CD4-positive, alpha-beta memory T cell (primary cell): ENCODE measurements around the gene ACTMAP. TPM values are rescaled to one million over a fixed set of nuclear protein-coding genes. Genes with fewer than 3 reads are reported as not detected.
"Not testable (repeated sequence)": the region's sequence is repeated elsewhere in the genome, so short reads cannot be mapped to it uniquely, and the experiment has no call there.

Experiments
- CTCF ChIA-PET: fragments of 350-600 bp; sonication (Branson Sonifier 250); formaldehyde crosslinking; loops from one replicate; lab custom pipeline; 2021; ENCODE audit warnings: inconsistent platforms; ENCODE audit not compliant: partially characterized antibody; lab: Charles Lee
- POLR2A ChIA-PET: fragments of 350-600 bp; sonication (Branson Sonifier 250); formaldehyde crosslinking; loops from one replicate; lab custom pipeline; 2021; ENCODE audit not compliant: partially characterized antibody; lab: Charles Lee
- DNase-seq, 5 donors: peaks; one replicate each; pipeline versions ENCODE4 v3.0.0 to v3.0.0-alpha.2; 2020 to 2022; ENCODE audit warnings: mixed read lengths in 1 of 5
- H3K27ac ChIP-seq: one replicate; pipeline ENCODE4 v1.7.0; 2013; ENCODE audit warnings: low read depth, low read length
- H3K27me3 ChIP-seq: 2 replicates; pipeline ENCODE4 v1.7.0; 2013; ENCODE audit warnings: mild to moderate bottlenecking, low read length, moderate library complexity; ENCODE audit not compliant: insufficient read depth
- H3K36me3 ChIP-seq: 2 replicates; pipeline ENCODE4 v1.7.0; 2013; ENCODE audit warnings: mild to moderate bottlenecking, low read length, moderate library complexity; ENCODE audit not compliant: insufficient read depth
- H3K4me1 ChIP-seq: 2 replicates; pipeline ENCODE4 v1.7.0; 2013; ENCODE audit warnings: mild to moderate bottlenecking, low read length, moderate library complexity; ENCODE audit not compliant: insufficient read depth
- H3K4me3 ChIP-seq, 2 donors: one replicate each; pipeline ENCODE4 v1.7.0; 2013; ENCODE audit warnings: low read length in 2 of 2, mild to moderate bottlenecking in 1 of 2
- H3K9me3 ChIP-seq, 2 donors: one replicate each; pipeline ENCODE4 v1.7.0; 2013; ENCODE audit warnings: low read length in 2 of 2, control low read depth in 1 of 2; ENCODE audit not compliant: control insufficient read depth in 1 of 2
- H3K27ac Mint-ChIP-seq, 7 donors: one replicate each; pipeline ENCODE4 v1.8.0; 2020 to 2021; ENCODE audit warnings: mixed read lengths in 7 of 7, mild to moderate bottlenecking in 6 of 7, inconsistent platforms in 3 of 7, moderate library complexity in 3 of 7
- H3K27me3 Mint-ChIP-seq, 2 donors: one replicate each; pipeline ENCODE4 v1.8.0; 2020 to 2021; ENCODE audit warnings: mixed read lengths in 2 of 2
- H3K36me3 Mint-ChIP-seq, 2 donors: one replicate each; pipeline ENCODE4 v1.8.0; 2020 to 2021; ENCODE audit warnings: mixed read lengths in 2 of 2, inconsistent platforms in 1 of 2, mild to moderate bottlenecking in 1 of 2
- H3K4me1 Mint-ChIP-seq, 4 donors: one replicate each; pipeline ENCODE4 v1.8.0; 2020 to 2021; ENCODE audit warnings: mixed read lengths in 4 of 4, mild to moderate bottlenecking in 1 of 4
- H3K4me3 Mint-ChIP-seq, 8 donors: one replicate each; pipeline ENCODE4 v1.8.0; 2020 to 2021; ENCODE audit warnings: mixed read lengths in 8 of 8, mild to moderate bottlenecking in 7 of 8, moderate library complexity in 6 of 8, inconsistent platforms in 3 of 8
- H3K9me3 Mint-ChIP-seq, 8 donors: one replicate each; pipeline ENCODE4 v1.8.0; 2020 to 2021; ENCODE audit warnings: mixed read lengths in 8 of 8, mild to moderate bottlenecking in 5 of 8, inconsistent platforms in 3 of 8, moderate library complexity in 1 of 8
- intact Hi-C: fragments of 100-400 bp; cut with micrococcal nuclease; formaldehyde crosslinking; loops from one replicate; pipeline ENCODE4 v1.15.1; 2023
- polyA plus RNA-seq, 2 donors: library from polyadenylated mRNA; unstranded; fragments of 300-500 nt; fragmentation: Illumina TruSeq; gene quantifications; one replicate each; pipeline ENCODE4 v1.2.3, GENCODE V29; 2021
- total RNA-seq, 2 experiments: library from RNA; stranded (reverse); gene quantifications; one replicate each; pipeline ENCODE4 v1.2.3, GENCODE V29; 2021

The ACTMAP gene
- total and polyA plus RNA-seq, 4 experiments from 2014 or later = 0.26 to 5.5 (median 4.0) TPM

DNA sequence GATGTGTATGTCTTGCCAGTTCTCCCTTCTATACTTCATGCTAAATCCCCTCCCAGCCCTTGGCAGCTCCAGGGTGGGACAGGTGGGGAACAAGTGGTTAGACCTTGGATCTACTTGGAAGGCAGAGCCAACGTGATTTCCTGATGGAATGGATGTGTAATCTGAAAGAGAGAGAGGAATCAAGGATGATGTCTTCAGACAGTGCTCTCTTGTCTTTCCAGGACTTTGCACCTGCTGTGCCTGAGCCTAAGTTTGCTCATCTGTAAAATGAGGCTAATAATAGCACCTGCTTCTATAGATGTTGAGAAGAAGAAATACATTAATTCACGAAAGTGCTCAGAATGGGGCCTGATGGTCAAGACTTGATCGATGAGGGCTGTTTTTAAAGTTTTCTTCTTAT is 41.7 kb upstream of the ACTMAP start:
- Mint-ChIP-seq H3K9me3 (no peaks in the 10 kb centered on the region), H3K27me3 (no peaks in the 10 kb centered on the region), H3K27ac (peak overlapping the region in 4 of 7 donors; percentile 22 to 82 (median 55)), H3K4me1 (peaks cover 0 to 9% (median 5%) of the 10 kb centered on the region in 4 donors), H3K36me3 (peaks cover 9 to 26% of the 10 kb centered on the region in 2 donors), H3K4me3 (no peak overlapping the region)
- no peaks in the 10 kb centered on the region for H3K27me3 ChIP-seq
- intact Hi-C loops = no loop called here
- ChIA-PET POLR2A (interaction anchor here (1.0 kb wide), 1 partner anchor 15 kb away, joined by 4 read pairs; no protein-coding TSS in a partner anchor), CTCF (no interaction called here)
- no peaks in the 10 kb centered on the region for H3K36me3 ChIP-seq
- no peak for DNase-seq
- no peaks in the 10 kb centered on the region for H3K4me1 ChIP-seq
- no peak overlapping the region for H3K4me3 ChIP-seq
- no peaks in the 10 kb centered on the region for H3K9me3 ChIP-seq
- H3K27ac ChIP-seq = no peak overlapping the region

- H3K4me1 Mint-ChIP-seq = peaks cover 0 to 7% (median 5%) of the 10 kb centered on the region in 4 donors
- POLR2A ChIA-PET = no interaction called here
- H3K27ac Mint-ChIP-seq = peak overlapping the region in 2 of 7 donors; percentile 18 to 88
- no peaks in the 10 kb centered on the region for H3K36me3 ChIP-seq
- no peaks in the 10 kb centered on the region for H3K4me1 ChIP-seq
- intact Hi-C loops = no loop called here
- no peaks in the 10 kb centered on the region for H3K27me3 Mint-ChIP-seq
- peaks cover 11 to 31% of the 10 kb centered on the region in 2 donors for H3K36me3 Mint-ChIP-seq
- H3K27me3 ChIP-seq = no peaks in the 10 kb centered on the region
- DNase-seq = no peak
- CTCF ChIA-PET = no interaction called here
- no peak overlapping the region for H3K4me3 Mint-ChIP-seq
- H3K27ac ChIP-seq = no peak overlapping the region
- H3K9me3 Mint-ChIP-seq = no peaks in the 10 kb centered on the region
- H3K9me3 ChIP-seq = no peaks in the 10 kb centered on the region
- H3K4me3 ChIP-seq = no peak overlapping the region
These were observed 41.1 kb upstream of the ACTMAP start for GRCh38 chr19:40791349-40791748.

- Histone ChIP-seq H3K9me3 (no peaks in the 10 kb centered on the region), H3K27ac (no peak overlapping the region), H3K27me3 (no peaks in the 10 kb centered on the region), H3K36me3 (peaks cover 5% of the 10 kb centered on the region), H3K4me3 (no peak overlapping the region), H3K4me1 (no peaks in the 10 kb centered on the region)
- ChIA-PET POLR2A (interaction anchor here (1.1 to 1.7 kb wide), 3 partner anchors 8 to 49 kb away, joined by 3 to 11 read pairs (median 8); partner anchors contain the start of gene RAB4B), CTCF (interaction anchor here (1.2 to 1.7 kb wide), 3 partner anchors 12 to 151 kb away, joined by 3 to 8 read pairs (median 6); no protein-coding TSS in a partner anchor)
- intact Hi-C loops = no loop called here
- Mint-ChIP-seq H3K4me3 (no peak overlapping the region), H3K36me3 (peaks cover 22 to 42% of the 10 kb centered on the region in 2 donors), H3K27me3 (no peaks in the 10 kb centered on the region), H3K4me1 (peaks cover under 1 to 6% (median 5%) of the 10 kb centered on the region in 4 donors), H3K27ac (peak overlapping the region in 5 of 7 donors; percentile 35 to 68 (median 57)), H3K9me3 (no peaks in the 10 kb centered on the region)
- DNase-seq = no peak
These were observed 36.1 kb upstream of the ACTMAP start for GRCh38 chr19:40786060-40787037.

DNA sequence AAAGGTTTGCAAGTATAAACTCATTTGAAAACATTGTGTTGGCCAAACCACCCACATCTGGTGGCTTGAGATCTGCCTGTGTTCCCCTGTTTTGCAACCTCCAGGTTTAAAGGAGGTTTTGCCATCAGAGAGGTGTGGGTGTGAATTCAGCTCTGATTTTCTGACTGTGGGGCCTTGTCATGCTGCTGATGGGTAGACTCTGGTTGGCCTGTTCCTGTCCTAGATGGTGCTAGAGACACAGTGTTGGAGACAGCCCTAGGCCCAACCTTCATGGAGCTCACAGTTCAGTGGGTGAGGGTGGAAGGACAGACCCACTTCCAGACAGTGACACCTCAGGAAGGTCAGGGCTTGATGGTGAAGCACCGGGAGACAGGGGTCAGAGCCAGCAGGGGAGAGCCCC is 35.2 kb upstream of the ACTMAP start:
- intact Hi-C loops = no loop called here
- Mint-ChIP-seq H3K9me3 (no peaks in the 10 kb centered on the region), H3K27me3 (no peaks in the 10 kb centered on the region), H3K4me3 (no peak overlapping the region), H3K4me1 (peaks cover 5 to 10% (median 8%) of the 10 kb centered on the region in 4 donors), H3K36me3 (peaks cover 22 to 43% of the 10 kb centered on the region in 2 donors), H3K27ac (peak overlapping the region in 3 of 7 donors; percentile 37 to 67 (median 64))
- no peaks in the 10 kb centered on the region for H3K4me1 ChIP-seq
- ChIA-PET POLR2A (interaction anchor here (0.6 to 1.7 kb wide), 2 partner anchors 12 to 33 kb away, joined by 3 to 11 read pairs; no protein-coding TSS in a partner anchor), CTCF (no interaction called here)
- H3K27me3 ChIP-seq = no peaks in the 10 kb centered on the region
- H3K4me3 ChIP-seq = no peak overlapping the region
- DNase-seq = peak in 1 of 5 donors; percentile 16
- peaks cover 5% of the 10 kb centered on the region for H3K36me3 ChIP-seq
- H3K27ac ChIP-seq = no peak overlapping the region
- H3K9me3 ChIP-seq = no peaks in the 10 kb centered on the region

GRCh38 chr19:40784146-40784545 is 33.9 kb upstream of the ACTMAP start:
- H3K27ac Mint-ChIP-seq, H3K4me3 ChIP-seq, H3K9me3 ChIP-seq, intact Hi-C loops, H3K27ac ChIP-seq, H3K36me3 ChIP-seq, DNase-seq, CTCF ChIA-PET, H3K9me3 Mint-ChIP-seq, H3K27me3 Mint-ChIP-seq, H3K27me3 ChIP-seq, H3K4me3 Mint-ChIP-seq: not testable (repeated sequence)
- H3K36me3 Mint-ChIP-seq = peaks cover 20 to 38% of the 10 kb centered on the region in 2 donors
- peaks cover 10% of the 10 kb centered on the region for H3K4me1 ChIP-seq
- POLR2A ChIA-PET = interaction anchor here (14.6 kb wide), 1 partner anchor 18 kb away, joined by 369 read pairs; the partner anchor contains the start of gene EGLN2
- H3K4me1 Mint-ChIP-seq = peaks cover 11 to 18% (median 15%) of the 10 kb centered on the region in 4 donors

DNA sequence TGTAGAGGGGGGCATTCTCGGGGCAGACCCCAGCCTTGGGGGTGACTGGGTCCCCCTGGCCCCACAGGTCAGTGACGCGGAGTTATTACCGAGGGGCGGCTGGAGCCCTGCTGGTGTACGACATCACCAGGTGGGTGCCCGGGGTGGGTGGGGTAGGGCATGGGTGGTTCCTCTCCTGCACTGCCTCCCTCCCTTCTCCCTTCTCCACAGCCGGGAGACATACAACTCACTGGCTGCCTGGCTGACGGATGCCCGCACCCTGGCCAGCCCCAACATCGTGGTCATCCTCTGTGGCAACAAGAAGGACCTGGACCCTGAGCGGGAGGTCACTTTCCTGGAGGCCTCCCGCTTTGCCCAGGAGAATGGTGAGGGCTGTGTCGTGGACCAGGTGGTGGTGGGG is 33.4 kb upstream of the ACTMAP start:
- no peaks in the 10 kb centered on the region for H3K9me3 ChIP-seq
- Mint-ChIP-seq H3K9me3 (no peaks in the 10 kb centered on the region), H3K4me1 (peaks cover 13 to 22% (median 18%) of the 10 kb centered on the region in 4 donors), H3K27ac (peak overlapping the region in 1 of 7 donors; percentile 12), H3K4me3 (no peak overlapping the region), H3K27me3 (no peaks in the 10 kb centered on the region), H3K36me3 (peaks cover 20 to 39% of the 10 kb centered on the region in 2 donors)
- ChIA-PET POLR2A (interaction anchor here (14.6 kb wide), 1 partner anchor 19 kb away, joined by 369 read pairs; the partner anchor contains the start of gene EGLN2), CTCF (no interaction called here)
- peaks cover 5% of the 10 kb centered on the region for H3K36me3 ChIP-seq
- intact Hi-C loops = no loop called here
- H3K27me3 ChIP-seq = no peaks in the 10 kb centered on the region
- no peak overlapping the region for H3K4me3 ChIP-seq
- no peak overlapping the region for H3K27ac ChIP-seq
- no peak for DNase-seq
- H3K4me1 ChIP-seq = peaks cover 14% of the 10 kb centered on the region

GRCh38 chr19:40781140-40781539 is 30.9 kb upstream of the ACTMAP start:
- DNase-seq = no peak
- ChIA-PET CTCF (interaction anchor here (0.8 to 4.1 kb wide), 2 partner anchors 16 to 120 kb away, joined by 3 to 40 read pairs; partner anchors contain the start of gene EGLN2), POLR2A (interaction anchor here (1.0 to 14.6 kb wide), 2 partner anchors 21 to 33 kb away, joined by 3 to 369 read pairs; partner anchors contain the start of gene EGLN2)
- no peak overlapping the region for H3K4me3 ChIP-seq
- peaks cover 29% of the 10 kb centered on the region for H3K4me1 ChIP-seq
- no peaks in the 10 kb centered on the region for H3K9me3 ChIP-seq
- H3K4me3 Mint-ChIP-seq = peak overlapping the region in 1 of 8 donors; percentile 8
- no peaks in the 10 kb centered on the region for H3K9me3 Mint-ChIP-seq
- peaks cover 17 to 38% of the 10 kb centered on the region in 2 donors for H3K36me3 Mint-ChIP-seq
- H3K4me1 Mint-ChIP-seq = peaks cover 25 to 45% (median 32%) of the 10 kb centered on the region in 4 donors
- no peaks in the 10 kb centered on the region for H3K27me3 Mint-ChIP-seq
- H3K27ac Mint-ChIP-seq = peak overlapping the region in 3 of 7 donors; percentile 52 to 79 (median 61)
- H3K36me3 ChIP-seq = peaks cover 5% of the 10 kb centered on the region
- no peak overlapping the region for H3K27ac ChIP-seq
- intact Hi-C loops = no loop called here
- H3K27me3 ChIP-seq = no peaks in the 10 kb centered on the region
